ENCODE data around the gene PLD5. TPM values are rescaled to one million over a fixed set of nuclear protein-coding genes. Genes with fewer than 3 reads are reported as not detected.

Gene PLD5
- 1.0 and 3.0 TPM in 2 replicates for total RNA-seq
- long read RNA-seq, full-length matches to known transcripts = 1 of 1 reads
- long read RNA-seq, partial matches to known transcripts = 0 of 1 reads
- long read RNA-seq, other reads (novel, unspliced or antisense) = 0 of 1 reads

DNA sequence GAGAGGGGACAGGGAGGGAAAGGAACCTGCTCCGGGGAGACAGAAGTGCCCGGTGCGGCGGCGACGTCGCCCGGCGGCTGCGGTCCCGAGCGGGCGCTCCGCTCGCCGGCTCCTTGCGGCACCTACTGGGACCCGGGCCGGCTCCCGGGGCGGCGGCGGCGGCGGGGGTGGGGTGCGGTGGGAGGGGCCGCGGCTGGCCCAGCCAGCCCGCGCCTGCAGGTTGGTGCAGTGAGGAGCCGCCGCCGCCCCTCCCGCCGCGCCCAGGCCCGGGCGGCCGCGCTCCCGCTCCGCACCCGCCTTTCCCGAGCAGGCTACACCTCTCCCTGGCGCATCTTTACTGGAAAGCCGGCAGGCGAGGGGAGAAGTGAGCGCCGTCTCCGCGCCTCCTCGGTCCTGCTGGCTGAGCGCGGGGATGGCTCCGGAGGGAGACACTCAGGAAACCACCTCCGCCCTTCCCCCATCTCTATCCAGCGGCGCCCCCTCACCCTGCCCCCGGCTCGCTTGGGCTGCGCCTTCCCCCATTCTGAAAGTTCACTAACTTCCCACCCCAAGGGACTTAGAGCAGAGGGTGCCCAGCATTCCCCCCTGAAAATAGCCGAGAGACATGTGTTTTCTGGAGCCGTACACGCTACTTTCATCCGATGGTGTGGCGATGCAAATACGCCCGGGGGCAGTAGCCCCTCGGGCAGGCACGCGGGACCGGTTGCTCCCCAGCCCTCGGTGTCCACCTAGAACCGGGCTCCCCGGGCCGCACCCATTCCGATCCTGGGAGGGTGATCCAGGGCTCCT lies at the start of gene PLD5:
PLD5 (minus strand) TSS at position 127 of the 789 bp plus-strand sequence.
- peak; percentile 16 for DNase-seq (ENCODE audit: low spot score, unreplicated experiment)
- no peak within 1 kb of the TSS for H3K27ac Mint-ChIP-seq
- peaks cover 62% of the 10 kb centered on the region for H3K27me3 Mint-ChIP-seq
- peaks cover 9% of the 10 kb centered on the region for H3K4me1 Mint-ChIP-seq (ENCODE audit: low read depth)
- no peaks in the 10 kb centered on the region for H3K9me3 Mint-ChIP-seq (ENCODE audit: low read depth)
- no peaks in the 10 kb centered on the region for H3K36me3 Mint-ChIP-seq (ENCODE audit: insufficient read depth)
- TF ChIP-seq, protein P1, sequence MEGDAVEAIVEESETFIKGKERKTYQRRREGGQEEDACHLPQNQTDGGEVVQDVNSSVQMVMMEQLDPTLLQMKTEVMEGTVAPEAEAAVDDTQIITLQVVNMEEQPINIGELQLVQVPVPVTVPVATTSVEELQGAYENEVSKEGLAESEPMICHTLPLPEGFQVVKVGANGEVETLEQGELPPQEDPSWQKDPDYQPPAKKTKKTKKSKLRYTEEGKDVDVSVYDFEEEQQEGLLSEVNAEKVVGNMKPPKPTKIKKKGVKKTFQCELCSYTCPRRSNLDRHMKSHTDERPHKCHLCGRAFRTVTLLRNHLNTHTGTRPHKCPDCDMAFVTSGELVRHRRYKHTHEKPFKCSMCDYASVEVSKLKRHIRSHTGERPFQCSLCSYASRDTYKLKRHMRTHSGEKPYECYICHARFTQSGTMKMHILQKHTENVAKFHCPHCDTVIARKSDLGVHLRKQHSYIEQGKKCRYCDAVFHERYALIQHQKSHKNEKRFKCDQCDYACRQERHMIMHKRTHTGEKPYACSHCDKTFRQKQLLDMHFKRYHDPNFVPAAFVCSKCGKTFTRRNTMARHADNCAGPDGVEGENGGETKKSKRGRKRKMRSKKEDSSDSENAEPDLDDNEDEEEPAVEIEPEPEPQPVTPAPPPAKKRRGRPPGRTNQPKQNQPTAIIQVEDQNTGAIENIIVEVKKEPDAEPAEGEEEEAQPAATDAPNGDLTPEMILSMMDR (IDR thresholded peaks at IDR 0.05; ENCODE audit: unreplicated experiment) = no peak
- peak within 1 kb of the TSS; percentile 81 for H3K4me3 Mint-ChIP-seq (ENCODE audit: low read depth)

DNA sequence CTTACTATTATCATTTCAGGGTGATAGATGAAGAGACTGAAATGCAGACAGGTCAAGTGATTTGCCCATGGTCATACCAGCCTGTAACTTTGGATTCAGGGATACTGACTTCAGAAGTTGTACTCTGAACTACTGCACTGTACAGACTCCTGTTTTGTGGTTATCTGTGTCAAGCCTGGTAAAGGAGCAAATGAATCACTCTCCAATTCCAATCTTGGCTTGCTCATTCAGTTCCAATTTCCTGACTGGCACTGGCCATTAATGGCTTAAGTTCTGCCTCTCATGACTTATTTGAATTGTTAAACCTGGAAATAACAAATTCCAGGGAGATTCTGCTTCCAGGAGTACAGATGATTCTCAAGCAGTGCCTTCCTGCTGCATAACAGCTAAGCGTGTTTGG lies 45.4 kb upstream of the PLD5 start:
- Mint-ChIP-seq H3K27me3 (no peaks in the 10 kb centered on the region), H3K9me3 (ENCODE audit: low read depth) (no peaks in the 10 kb centered on the region), H3K27ac (no peak overlapping the region), H3K4me3 (ENCODE audit: low read depth) (no peak overlapping the region), H3K4me1 (ENCODE audit: low read depth) (no peaks in the 10 kb centered on the region), H3K36me3 (ENCODE audit: insufficient read depth) (no peaks in the 10 kb centered on the region)
- no peak for DNase-seq (ENCODE audit: low spot score, unreplicated experiment)
- TF ChIP-seq, protein P1 (IDR thresholded peaks at IDR 0.05; ENCODE audit: unreplicated experiment) = no peak

DNA sequence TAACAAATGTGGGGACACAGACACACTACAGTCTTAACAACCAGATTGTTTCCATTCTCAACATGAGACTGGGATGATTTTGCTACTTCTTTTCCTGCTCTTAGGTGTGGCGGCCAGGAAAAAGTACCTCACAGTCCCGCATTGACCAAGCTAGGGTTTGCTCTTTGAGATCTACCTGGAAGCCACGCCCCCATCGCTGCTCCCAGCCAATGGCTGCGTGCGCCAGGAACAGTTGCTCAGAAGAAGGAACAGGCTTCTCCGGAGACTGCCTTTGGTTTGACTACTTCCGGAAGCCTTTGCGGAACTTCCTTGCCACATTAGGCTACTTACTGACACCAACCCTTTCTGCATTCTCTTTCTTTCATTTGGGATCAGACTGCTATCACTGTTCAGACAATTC lies 44.2 kb upstream of the PLD5 start:
- Mint-ChIP-seq H3K36me3 (ENCODE audit: insufficient read depth) (no peaks in the 10 kb centered on the region), H3K4me3 (ENCODE audit: low read depth) (no peak overlapping the region), H3K9me3 (ENCODE audit: low read depth) (no peaks in the 10 kb centered on the region), H3K27ac (no peak overlapping the region), H3K27me3 (no peaks in the 10 kb centered on the region), H3K4me1 (ENCODE audit: low read depth) (no peaks in the 10 kb centered on the region)
- TF ChIP-seq, protein P1 (IDR thresholded peaks at IDR 0.05; ENCODE audit: unreplicated experiment) = no peak
- no peak for DNase-seq (ENCODE audit: low spot score, unreplicated experiment)

DNA sequence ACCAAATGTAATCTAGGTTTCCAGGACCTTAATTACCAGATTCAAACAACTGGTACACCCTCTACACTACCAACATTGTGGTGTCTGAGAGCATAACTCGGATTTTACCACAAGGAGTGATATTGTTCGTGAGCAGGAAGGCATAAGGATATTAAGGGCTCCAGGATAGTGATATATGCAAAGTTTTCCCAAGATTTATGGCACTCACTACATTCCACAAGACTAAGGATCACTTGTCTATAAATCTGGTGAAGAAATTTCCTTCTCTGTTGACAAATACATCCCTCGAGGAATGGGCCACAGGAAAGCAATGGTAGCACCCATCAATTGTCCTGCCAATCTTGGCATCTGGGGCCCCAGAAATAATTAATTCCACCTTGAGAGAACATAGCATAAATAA lies 43.1 kb upstream of the PLD5 start:
- Mint-ChIP-seq H3K4me3 (ENCODE audit: low read depth) (no peak overlapping the region), H3K36me3 (ENCODE audit: insufficient read depth) (no peaks in the 10 kb centered on the region), H3K4me1 (ENCODE audit: low read depth) (no peaks in the 10 kb centered on the region), H3K9me3 (ENCODE audit: low read depth) (no peaks in the 10 kb centered on the region), H3K27me3 (no peaks in the 10 kb centered on the region), H3K27ac (no peak overlapping the region)
- TF ChIP-seq, protein P1 (IDR thresholded peaks at IDR 0.05; ENCODE audit: unreplicated experiment) = no peak
- no peak for DNase-seq (ENCODE audit: low spot score, unreplicated experiment)

DNA sequence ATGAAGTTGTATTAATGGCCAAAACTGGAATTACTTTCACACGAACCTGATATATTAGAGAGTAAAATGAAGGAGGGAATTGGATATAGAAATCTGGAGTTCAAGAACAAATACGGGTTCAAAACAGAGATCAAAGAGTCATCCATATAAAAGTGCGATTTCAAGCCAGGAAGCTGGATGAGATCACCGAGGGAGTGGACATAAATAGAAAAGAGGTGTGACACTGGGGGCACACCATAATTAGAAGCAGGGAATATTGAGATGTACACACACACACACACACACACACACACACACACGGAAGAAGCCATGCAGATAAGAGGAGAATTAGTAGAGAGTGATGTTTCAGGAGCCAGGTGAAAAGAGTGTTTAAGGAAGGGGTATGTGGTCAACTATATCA lies 32.3 kb upstream of the PLD5 start:
- H3K27me3 Mint-ChIP-seq = no peaks in the 10 kb centered on the region
- no peak overlapping the region for H3K27ac Mint-ChIP-seq
- no peaks in the 10 kb centered on the region for H3K36me3 Mint-ChIP-seq (ENCODE audit: insufficient read depth)
- no peak overlapping the region for H3K4me3 Mint-ChIP-seq (ENCODE audit: low read depth)
- TF ChIP-seq, protein P1 (IDR thresholded peaks at IDR 0.05; ENCODE audit: unreplicated experiment) = no peak
- no peaks in the 10 kb centered on the region for H3K9me3 Mint-ChIP-seq (ENCODE audit: low read depth)
- H3K4me1 Mint-ChIP-seq (ENCODE audit: low read depth) = no peaks in the 10 kb centered on the region
- DNase-seq (ENCODE audit: low spot score, unreplicated experiment) = no peak

All from progenitor cell of endocrine pancreas (in vitro differentiated cells).